Adrenal gland (tissue), 12 donors: Measurements from ENCODE around the gene SAMD4B. TPM values are rescaled to one million over a fixed set of nuclear protein-coding genes. Genes with fewer than 3 reads are reported as not detected.

Source experiments
- DNase-seq, 7 donors: peaks; one replicate each; pipeline ENCODE4 v3.0.0-alpha.2; 2019 to 2020
- H3K27ac ChIP-seq, 5 donors: fragments of 200-600 bp; sonication (generic) in 4 of 5; 1 replicate in 3 of 5; 2 replicates in 2 of 5; pipeline versions ENCODE4 v1.5.1 to v1.8.0; 2016 to 2020; ENCODE audit warnings: mild to moderate bottlenecking in 1 of 5
- H3K27me3 ChIP-seq: fragments of 200-600 bp; 2 replicates; pipeline ENCODE4 v1.8.0; 2021
- H3K36me3 ChIP-seq, 2 donors: fragments of 200-600 bp; replicated peaks in 1 of 2; 1 replicate in 1 of 2; 2 replicates in 1 of 2; pipeline versions ENCODE4 v1.5.1 to v1.8.0; 2018 to 2022
- H3K4me1 ChIP-seq, 2 donors: fragments of 200-600 bp; replicated peaks in 1 of 2; 1 replicate in 1 of 2; 2 replicates in 1 of 2; pipeline versions ENCODE4 v1.5.1 to v1.8.0; 2018 to 2021
- H3K4me3 ChIP-seq, 4 donors: fragments of 200-600 bp; sonication (generic) in 3 of 4; one replicate each; pipeline ENCODE4 v1.5.1; 2016 to 2018
- H3K9me3 ChIP-seq, 3 donors: fragments of 200-600 bp; sonication (generic) in 1 of 3; replicated peaks in 1 of 3; 1 replicate in 2 of 3; 2 replicates in 1 of 3; pipeline versions ENCODE4 v1.5.1 to v1.8.0; 2016 to 2021
- POLR2A ChIP-seq, 2 donors: fragments of 450-650 bp; IDR thresholded peaks; one replicate each; pipeline ENCODE4 v1.6.1; 2017; ENCODE audit warnings: antibody characterized with exemption in 2 of 2, mild to moderate bottlenecking in 2 of 2, moderate library complexity in 1 of 2
- WGBS, 4 donors: extraction: QIAGEN DNeasy Blood & Tissue Kit in 2 of 4; methylation state at CpG; one replicate each; pipeline versions ENCODE4 v1.1.5 to v1.1.7; 2013 to 2017; 5-methylcytosine and 5-hydroxymethylcytosine counted together
- intact Hi-C, 2 donors: fragments of 100-400 bp; cut with DNase I; formaldehyde crosslinking; loops; one replicate each; pipeline versions ENCODE4 v1.14.1 to v1.15.0; 2022 to 2023
- polyA plus RNA-seq, 3 donors: library from polyadenylated mRNA; stranded (reverse); fragments of 200-250 nt in 2 of 3; fragments of 350-450 nt in 1 of 3; fragmentation: Illumina TruSeq in 1 of 3; extraction: RNeasy Lipid Tissue Mini Kit (QIAGEN cat#74804) in 1 of 3; gene quantifications; one replicate each; pipeline ENCODE4 v1.2.3, GENCODE V29; 2013 to 2014
- total RNA-seq, 9 donors: library from RNA; depleted of rRNA in 4 of 9; stranded (reverse); fragments of >200 nt in 4 of 9; fragments of 120-200 nt in 1 of 9; fragmentation: NEBNext Ultra II Directional in 1 of 9; extraction: Animal tissue kit (Norgen Biotek cat#: 25700) in 1 of 9; gene quantifications; one replicate each; pipeline versions ENCODE4 v1.1.0 to v1.2.4, GENCODE V29; 2013 to 2023
- TF ChIP-seq, protein P1 (sequence below), 6 experiments: fragments of 450-650 bp in 4 of 6; fragments of 200-600 bp in 2 of 6; sonication (generic) in 1 of 6; IDR thresholded peaks; 1 replicate in 5 of 6; 2 replicates in 1 of 6; pipeline versions ENCODE4 v1.5.1 to v1.8.0; 2016 to 2021; ENCODE audit warnings: antibody characterized with exemption in 6 of 6, mild to moderate bottlenecking in 2 of 6, moderate library complexity in 1 of 6
- donor health status: healthy with polysubstance abuse.
- donor health status: Bipolar disorder and iron deficiency.
- donor health status: DM: yes; HTN: yes; CAD: no.
- donor health status: DM: no; HTN: no; CAD: no.
- donor health status: DM: no; HTN: no; CAD: no.
- donor health status: DM: yes; HTN: yes; CAD: no.

SAMD4B gene
- total and polyA plus RNA-seq, 12 donors: 37.9 to 280 (median 98.6) TPM

- H3K36me3 ChIP-seq: no peaks in the 10 kb centered on the region
- H3K4me1 ChIP-seq: no peaks in the 10 kb centered on the region
- no peak overlapping the region for H3K4me3 ChIP-seq
- intact Hi-C loops: no loop called here
- TF ChIP-seq POLR2A (IDR thresholded peaks at IDR 0.05): no peak
- TF ChIP-seq, protein P1, sequence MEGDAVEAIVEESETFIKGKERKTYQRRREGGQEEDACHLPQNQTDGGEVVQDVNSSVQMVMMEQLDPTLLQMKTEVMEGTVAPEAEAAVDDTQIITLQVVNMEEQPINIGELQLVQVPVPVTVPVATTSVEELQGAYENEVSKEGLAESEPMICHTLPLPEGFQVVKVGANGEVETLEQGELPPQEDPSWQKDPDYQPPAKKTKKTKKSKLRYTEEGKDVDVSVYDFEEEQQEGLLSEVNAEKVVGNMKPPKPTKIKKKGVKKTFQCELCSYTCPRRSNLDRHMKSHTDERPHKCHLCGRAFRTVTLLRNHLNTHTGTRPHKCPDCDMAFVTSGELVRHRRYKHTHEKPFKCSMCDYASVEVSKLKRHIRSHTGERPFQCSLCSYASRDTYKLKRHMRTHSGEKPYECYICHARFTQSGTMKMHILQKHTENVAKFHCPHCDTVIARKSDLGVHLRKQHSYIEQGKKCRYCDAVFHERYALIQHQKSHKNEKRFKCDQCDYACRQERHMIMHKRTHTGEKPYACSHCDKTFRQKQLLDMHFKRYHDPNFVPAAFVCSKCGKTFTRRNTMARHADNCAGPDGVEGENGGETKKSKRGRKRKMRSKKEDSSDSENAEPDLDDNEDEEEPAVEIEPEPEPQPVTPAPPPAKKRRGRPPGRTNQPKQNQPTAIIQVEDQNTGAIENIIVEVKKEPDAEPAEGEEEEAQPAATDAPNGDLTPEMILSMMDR (IDR thresholded peaks at IDR 0.05): no peak
- DNase-seq: no peak
- 69 to 78% (median 76%) methylated on average over 4 of the region's 4 CpGs for WGBS, 4 donors
- no peaks in the 10 kb centered on the region for H3K9me3 ChIP-seq
- H3K27ac ChIP-seq: no peak overlapping the region
- H3K27me3 ChIP-seq: peaks cover 6% of the 10 kb centered on the region
Measured at GRCh38 chr19:39301021-39301420, 41.2 kb upstream of the SAMD4B start.

- H3K4me3 ChIP-seq: no peak overlapping the region
- DNase-seq: no peak
- TF ChIP-seq, protein P1 (IDR thresholded peaks at IDR 0.05): no peak
- WGBS, 4 donors: 70 to 85% (median 78%) methylated on average over 3 of the region's 3 CpGs
- intact Hi-C loops: no loop called here
- no peak overlapping the region for H3K27ac ChIP-seq
- H3K9me3 ChIP-seq: no peaks in the 10 kb centered on the region
- H3K27me3 ChIP-seq: peaks cover 6% of the 10 kb centered on the region
- no peaks in the 10 kb centered on the region for H3K36me3 ChIP-seq
- H3K4me1 ChIP-seq: no peaks in the 10 kb centered on the region
Measured at GRCh38 chr19:39301562-39301961, 40.7 kb upstream of the SAMD4B start.

DNA sequence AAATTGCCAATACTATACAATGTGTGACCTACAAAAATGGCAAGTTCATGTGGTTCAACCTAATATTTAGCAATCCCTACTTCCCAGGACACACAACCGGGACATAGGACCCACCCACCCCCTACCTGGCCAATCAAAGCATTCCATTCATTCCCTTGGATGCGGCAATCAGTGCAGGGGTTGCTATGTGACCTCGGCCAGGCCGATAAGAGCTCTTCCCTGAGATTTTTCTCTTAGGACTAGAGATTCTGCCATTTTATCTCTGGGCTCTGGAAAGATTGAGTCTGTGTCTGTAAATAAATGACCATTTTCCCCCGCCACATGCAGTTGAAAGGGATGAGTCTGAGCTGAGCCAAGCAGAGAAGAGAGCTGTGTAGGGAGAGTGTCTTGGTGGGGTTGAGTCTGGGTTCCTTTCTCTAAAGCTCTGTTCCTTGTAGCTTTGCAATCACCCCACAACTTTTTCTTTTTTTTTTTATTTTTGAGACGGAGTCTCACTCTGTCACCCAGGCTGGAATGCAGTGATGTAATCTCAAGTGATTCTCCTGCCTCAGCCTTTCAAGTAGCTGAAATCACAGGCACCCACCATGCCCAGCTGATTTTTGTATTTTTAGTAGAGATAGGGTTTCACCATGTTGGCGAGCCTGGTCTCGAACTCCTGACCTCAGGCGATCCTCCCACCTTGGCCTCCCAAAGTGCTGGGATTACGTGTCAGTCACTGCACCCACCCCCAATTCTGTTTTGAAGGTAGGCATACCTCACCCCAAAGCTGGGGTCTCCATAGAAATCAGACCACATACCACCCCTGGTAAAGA lies 38.6 kb upstream of the SAMD4B start:
- Histone ChIP-seq H3K36me3 (no peaks in the 10 kb centered on the region), H3K27me3 (peaks cover 16% of the 10 kb centered on the region), H3K27ac (no peak overlapping the region), H3K4me1 (peaks cover 0 to 4% of the 10 kb centered on the region in 2 donors), H3K4me3 (no peak overlapping the region), H3K9me3 (no peaks in the 10 kb centered on the region)
- 55 to 57% (median 56%) methylated on average over 10 of the region's 10 CpGs for WGBS, 4 donors
- peak in 1 of 7 donors; percentile 21 for DNase-seq
- no peak for TF ChIP-seq POLR2A (IDR thresholded peaks at IDR 0.05)
- TF ChIP-seq, protein P1 (IDR thresholded peaks at IDR 0.05): no peak
- intact Hi-C loops: no loop called here

GRCh38 chr19:39304185-39304513 lies 38.1 kb upstream of the SAMD4B start:
- intact Hi-C loops: no loop called here
- Histone ChIP-seq H3K4me3 (no peak overlapping the region), H3K27me3 (peaks cover 20% of the 10 kb centered on the region), H3K36me3 (no peaks in the 10 kb centered on the region), H3K9me3 (no peaks in the 10 kb centered on the region), H3K4me1 (peaks cover 0 to 4% of the 10 kb centered on the region in 2 donors), H3K27ac (no peak overlapping the region)
- TF ChIP-seq POLR2A (IDR thresholded peaks at IDR 0.05): no peak
- TF ChIP-seq, protein P1 (IDR thresholded peaks at IDR 0.05): no peak
- no peak for DNase-seq
